DND-41 (cell line): ENCODE measurements around the gene C9orf78.

Experiments
- CTCF ChIP-seq: IDR thresholded peaks from 2 replicates; pipeline ENCODE4 v1.5.1; 2012; ENCODE audit warnings: borderline replicate concordance, low read length, moderate library complexity, mild to moderate bottlenecking; ENCODE audit not compliant: poor library complexity, severe bottlenecking; ENCODE audit errors: extremely low read depth
- EZH2 ChIP-seq: IDR thresholded peaks from 3 replicates; pipeline ENCODE4 v1.6.1; 2012; ENCODE audit warnings: borderline replicate concordance, low read depth, mild to moderate bottlenecking, moderate library complexity, low read length, inconsistent platforms; ENCODE audit not compliant: severe bottlenecking

- TF ChIP-seq CTCF (no peak), EZH2 (no peak)
These were observed 8.7 kb downstream of the C9orf78 start for GRCh38 chr9:129826344-129826743.
